NT2/D1 (cell line): ENCODE results near the gene FBL.

ENCODE experiments used
- SUZ12 ChIP-seq: IDR thresholded peaks from 2 replicates; pipeline ENCODE4 v1.6.1; 2011; ENCODE audit not compliant: insufficient read length, insufficient read depth; ENCODE audit errors: extremely low read depth
- YY1 ChIP-seq: IDR thresholded peaks from 2 replicates; pipeline ENCODE4 v1.6.1; 2011; ENCODE audit not compliant: insufficient read length, insufficient read depth
- ZNF274 ChIP-seq: IDR thresholded peaks from 2 replicates; pipeline ENCODE4 v1.6.1; 2011; ENCODE audit warnings: mild to moderate bottlenecking, low read depth, low read length

- TF ChIP-seq SUZ12 (no peak), YY1 (peak; percentile 56), ZNF274 (no peak)
Measured at GRCh38 chr19:39833464-39834286, 12.5 kb downstream of the FBL start, which contains the start of gene DYRK1B.
